Activated CD8-positive, alpha-beta memory T cell treated with anti-CD3 and anti-CD28 coated beads, Interleukin-2, amount 50 U/mL, for 24 hours (primary cell): ENCODE results near the gene PRPH2.
A peak's percentile ranks its signal among the peaks of the same experiment; 100 is the strongest.
"Not testable (repeated sequence)": the region's sequence is repeated elsewhere in the genome, so short reads cannot be mapped to it uniquely, and the experiment has no call there.

ENCODE experiments used
- DNase-seq: peaks from one replicate; pipeline ENCODE4 v3.0.0-alpha.2; 2020; ENCODE audit errors: extremely low read depth

The PRPH2 gene

DNA sequence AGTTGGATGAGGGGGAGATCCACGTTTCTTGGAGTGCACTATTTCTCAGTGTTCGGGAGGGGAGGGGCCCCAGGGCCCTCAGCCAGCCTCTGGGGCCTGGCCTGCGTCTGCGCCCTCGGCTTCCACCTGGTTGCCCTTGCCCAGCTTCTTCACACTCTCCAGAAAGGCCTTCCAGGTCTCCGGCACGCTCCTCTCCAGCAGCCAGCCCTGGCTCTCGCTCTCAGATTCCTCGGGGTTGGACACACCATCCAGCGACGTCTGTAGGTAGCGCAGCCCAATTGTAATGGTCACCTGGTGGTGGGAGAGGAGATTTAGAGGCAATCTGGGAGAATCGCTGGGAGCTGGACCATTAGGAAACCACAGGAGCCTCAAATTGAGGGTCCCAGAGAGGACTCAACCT lies 24.2 kb downstream of the PRPH2 start:
- no peak for DNase-seq

DNA sequence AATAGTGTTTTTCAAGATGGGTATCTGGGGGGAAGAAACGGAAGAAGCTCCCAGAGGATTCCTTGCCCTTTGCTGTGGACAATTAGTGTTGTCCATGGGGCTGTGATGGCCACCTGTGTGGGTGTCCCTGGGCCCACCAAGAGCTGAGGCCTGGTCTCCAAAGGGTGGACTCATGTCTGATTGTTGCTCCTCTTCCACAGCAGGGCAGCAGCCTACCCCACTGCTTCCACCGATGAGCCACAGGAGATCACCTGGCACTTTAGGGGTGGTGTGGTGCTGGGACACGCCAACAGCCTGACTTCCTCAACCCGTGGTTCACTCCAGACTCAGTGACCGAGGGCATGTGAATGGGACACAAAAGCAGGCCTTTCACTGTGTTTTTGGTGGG lies 25.1 kb downstream of the PRPH2 start:
- no peak for DNase-seq

DNA sequence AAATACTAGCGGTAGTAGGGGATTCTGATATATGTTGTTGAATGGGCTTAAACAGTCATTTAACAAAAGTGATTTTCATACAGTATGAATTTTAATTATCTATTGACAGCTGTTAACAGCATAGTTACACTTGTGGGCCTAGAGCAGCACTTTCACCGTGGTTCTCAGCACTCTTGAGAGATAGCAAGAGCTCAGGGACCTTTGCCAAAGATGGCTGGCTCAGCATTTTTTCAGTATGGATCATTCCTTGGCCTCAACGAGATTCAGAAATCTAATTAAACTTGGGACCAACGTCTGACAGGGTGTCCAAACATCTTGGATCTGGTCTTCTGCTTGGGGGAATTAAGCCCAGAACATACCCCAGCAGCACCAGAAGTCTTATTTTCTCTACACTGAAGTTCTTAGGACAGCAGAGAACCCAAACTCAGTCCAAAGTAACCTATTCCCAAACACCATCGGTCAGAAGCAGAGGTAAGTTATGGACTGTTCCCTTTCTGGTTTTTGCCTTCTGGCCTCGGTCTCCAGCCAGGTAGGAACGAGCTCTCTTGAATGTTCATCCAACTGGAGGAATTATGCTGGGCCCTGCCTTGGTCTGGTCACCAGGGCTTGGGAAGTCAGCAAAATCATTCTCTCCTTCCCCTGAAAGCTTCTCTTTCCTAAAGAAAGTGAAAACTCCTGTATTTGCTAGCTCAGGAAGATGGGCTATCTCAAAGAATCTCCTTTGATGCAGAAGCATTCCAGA lies 25.7 kb downstream of the PRPH2 start:
- DNase-seq: no peak

- no peak for DNase-seq
These were observed 27.8 kb downstream of the PRPH2 start for GRCh38 chr6:42694586-42694985.

DNA sequence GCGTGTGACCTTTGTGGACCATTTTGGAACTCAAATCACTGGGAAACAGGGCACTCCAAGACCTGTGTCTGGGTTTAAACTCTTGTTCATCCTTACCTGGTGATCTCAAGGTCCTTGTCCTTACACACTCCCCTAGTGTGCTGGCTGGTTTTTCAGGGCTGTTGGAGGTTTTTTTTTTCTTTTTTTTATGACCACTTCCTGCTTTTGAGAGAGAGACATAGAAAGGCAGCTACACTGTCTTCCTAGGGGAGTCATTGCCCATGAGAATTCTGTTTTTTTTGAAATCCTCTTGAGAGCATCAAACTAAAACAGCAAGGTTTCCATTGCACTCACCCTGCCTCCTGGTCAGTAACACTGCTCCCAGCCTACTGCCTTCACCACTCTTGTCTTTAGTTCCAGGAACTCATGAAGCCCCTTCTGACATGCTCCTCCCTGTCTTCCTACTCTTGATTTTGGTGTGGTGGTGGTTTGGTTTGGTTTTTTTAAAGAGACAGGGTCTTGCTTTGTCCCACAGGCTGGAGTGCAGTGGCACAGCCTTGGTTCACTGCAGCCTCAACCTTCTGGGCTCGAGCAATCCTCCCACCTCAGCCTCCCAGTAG lies 28.6 kb downstream of the PRPH2 start:
- DNase-seq: no peak

DNA sequence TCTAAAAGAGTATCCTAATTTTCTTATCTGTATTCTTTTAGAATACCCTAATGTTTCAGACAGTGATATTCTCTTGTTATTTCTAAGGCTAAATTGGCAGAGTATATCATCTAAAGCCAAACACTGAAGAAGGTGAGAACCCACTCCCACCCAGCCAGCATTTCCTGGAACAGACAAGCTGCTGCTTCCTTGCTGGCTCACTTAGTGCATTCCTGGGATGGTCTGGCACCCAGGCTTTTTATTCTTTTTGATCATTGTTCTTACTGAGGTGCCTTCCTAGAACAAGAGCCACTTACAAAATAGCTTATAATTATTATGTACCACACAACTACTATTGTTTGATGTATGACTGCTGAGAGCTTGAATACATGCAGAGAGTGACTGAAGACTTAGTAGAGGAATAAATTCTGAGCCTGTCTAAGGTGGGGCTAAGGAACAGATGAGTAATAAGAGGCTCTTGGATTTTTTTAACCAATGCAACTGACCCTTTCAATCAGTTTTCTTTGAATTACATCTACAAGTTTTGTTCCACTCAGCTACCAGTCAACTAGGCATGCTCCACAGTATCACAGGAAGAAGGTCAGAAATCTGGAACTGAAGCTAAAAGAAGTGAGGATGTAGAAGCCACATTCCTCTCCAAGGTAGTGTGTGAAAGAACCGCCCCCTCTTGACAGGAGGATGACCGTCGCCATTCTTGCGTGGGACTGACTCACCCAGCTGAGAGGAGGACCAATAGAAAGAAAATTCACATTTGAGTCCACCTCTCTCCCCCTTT lies 30.1 kb downstream of the PRPH2 start:
- DNase-seq: no peak

- DNase-seq: no peak
These were observed 31.5 kb downstream of the PRPH2 start for GRCh38 chr6:42690872-42691271.

DNA sequence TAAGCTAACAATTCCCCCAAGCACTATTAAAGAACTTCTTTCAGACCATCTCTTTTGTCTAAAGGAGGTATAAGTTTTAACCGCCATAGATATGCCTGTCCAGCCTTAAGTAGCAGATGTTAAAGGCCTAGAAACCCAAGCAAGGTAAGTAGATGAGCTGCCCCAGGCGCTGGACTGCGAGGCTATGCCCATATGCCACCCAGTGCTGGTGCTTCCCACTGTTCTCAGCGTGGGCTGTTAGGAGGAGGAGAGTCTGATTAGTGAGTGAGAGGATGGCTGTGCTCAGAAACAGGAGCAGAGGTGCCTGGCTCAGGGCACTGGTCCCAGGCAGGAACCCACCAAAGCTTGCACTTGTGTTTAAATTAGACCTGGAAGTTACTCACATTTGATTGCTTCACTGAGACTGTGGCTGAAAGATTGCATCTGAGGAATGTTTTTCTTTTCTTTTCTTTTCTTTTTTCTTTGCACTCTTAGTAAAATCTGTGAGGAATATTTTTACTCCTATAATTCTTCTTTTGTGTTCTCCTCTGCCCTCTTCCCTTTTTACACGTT lies 32.2 kb downstream of the PRPH2 start:
- DNase-seq: no peak

DNA sequence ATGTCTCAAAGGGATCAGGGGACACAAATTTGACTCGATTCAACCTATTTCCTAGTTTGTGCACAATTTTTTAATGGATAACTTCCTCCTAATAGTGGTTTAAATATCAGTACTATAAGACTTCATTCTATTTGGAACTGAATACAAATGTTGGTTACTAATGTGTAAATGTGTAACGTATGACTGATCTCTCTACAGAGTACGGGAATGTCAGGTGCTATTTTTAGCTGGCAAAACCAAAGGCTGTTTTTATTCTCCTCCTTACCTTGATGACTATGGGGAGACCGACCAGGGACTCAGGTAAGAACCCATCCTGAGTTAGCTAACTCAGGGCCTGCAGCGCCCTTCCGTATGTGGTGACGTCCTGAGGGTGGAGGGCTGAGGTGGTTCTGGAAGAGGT lies 33.0 kb downstream of the PRPH2 start:
- no peak for DNase-seq

DNA sequence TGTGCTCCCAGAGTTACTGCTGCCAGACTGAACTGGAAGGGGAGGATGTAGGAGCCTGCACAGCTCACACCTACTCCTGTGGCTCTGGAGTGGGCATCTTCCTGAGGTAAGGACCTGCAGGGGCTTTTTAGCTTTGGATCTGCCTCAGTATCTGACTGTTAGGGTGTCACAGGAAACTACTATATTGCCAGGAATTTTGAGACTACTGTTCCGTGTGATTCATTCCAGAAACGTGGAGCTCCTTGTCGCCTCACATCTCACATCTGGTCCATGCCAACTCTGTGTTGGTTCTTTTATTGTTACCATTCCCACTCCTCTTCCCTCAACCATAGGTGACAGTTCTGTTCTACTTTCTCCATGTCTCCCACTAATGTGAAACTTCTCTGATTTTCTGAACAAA lies 34.1 kb downstream of the PRPH2 start:
- no peak for DNase-seq

GRCh38 chr6:42679358-42679757 lies 43.0 kb downstream of the PRPH2 start:
- no peak for DNase-seq

GRCh38 chr6:42674780-42675179 lies 47.6 kb downstream of the PRPH2 start:
- no peak for DNase-seq

DNA sequence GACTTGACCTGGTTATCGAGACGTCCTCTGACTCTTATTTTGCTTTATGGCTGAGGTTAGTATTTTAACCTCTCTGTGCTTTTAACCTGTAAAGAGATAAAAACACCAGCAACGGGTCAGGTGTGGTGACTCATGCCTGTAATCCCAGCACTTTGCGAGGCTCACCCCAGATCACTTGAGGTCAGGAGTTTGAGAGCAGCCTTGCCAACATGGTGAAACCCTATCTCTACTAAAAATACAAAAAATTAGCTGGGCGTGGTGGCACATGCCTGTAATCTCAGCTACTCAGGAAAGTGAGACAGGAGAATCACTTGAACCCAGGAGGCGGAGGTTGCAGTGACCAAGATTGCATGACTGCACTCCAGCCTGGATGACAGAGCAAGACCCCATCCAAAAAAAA lies 48.0 kb downstream of the PRPH2 start:
- DNase-seq: not testable (repeated sequence)

DNA sequence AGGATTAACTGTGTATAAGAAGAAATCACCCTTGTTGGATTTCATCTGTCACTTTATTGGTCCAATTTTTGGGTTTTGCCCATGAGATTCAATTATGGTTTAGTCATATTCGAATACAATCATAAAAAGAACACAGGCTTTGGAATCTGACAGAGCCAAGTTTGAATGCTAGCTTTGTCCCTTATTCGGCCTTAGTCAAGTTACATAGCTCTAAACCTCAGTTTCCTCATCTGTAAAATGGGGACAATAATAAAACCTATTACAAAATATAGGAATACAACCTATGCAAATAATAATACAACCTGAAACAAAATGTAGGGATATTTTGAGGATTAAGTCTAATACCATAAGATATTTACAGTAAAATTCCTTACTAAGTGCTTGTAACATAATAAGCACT lies 57.7 kb downstream of the PRPH2 start:
- DNase-seq: no peak

DNA sequence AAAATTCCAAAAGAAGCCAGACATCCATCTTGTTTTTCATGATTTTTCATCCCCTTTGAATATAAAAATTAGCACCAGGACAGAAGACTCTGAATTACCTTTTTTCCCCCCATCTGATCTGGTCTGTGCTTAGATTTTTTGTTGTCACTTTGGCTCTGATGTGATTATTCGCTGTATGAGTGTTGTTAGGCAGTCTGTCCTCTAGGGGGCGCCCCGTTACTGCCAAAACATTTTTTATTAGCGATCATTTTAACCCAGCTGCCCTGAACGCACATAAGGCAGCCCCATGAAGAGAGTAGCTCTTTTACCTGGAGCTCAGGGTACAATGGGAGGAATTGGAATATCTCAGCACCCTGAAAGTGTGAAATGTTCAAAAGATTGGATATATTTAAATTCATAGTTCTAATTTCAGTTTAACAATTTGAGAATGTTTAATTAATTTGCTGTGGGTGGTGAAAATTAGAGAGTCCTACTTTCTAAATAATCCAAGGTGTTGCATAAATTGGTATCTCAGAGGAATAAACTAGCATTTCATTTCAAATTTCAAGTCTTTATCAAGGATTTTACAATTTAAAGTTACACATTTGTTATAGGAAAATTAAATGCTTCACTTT lies 60.8 kb downstream of the PRPH2 start:
- DNase-seq: peak; percentile 69

DNA sequence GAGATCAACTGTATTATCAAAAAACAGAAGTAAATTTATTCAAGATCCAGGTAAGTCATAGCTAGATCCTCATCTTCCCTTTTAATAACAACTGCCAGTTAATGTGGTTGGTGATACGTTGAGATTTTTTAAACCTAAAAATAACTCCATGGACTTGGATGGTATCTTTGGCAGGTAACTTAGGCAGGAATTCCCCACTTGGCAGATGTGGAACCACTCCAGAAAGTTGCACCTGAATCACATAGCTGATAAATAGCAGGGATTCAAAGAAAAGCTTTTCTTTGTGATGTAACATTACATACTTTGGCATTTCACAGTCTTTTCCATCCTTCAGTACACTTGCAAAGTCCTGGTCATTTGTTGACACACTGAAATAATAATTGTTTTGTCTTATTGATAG lies 62.6 kb downstream of the PRPH2 start:
- no peak for DNase-seq

GRCh38 chr6:42653851-42654250 lies 68.5 kb downstream of the PRPH2 start:
- DNase-seq: no peak

GRCh38 chr6:42652024-42652746 lies 70.2 kb downstream of the PRPH2 start:
- DNase-seq: no peak
